Measurements from ENCODE around the gene MTHFD2L.
"Not testable (repeated sequence)": the region's sequence is repeated elsewhere in the genome, so short reads cannot be mapped to it uniquely, and the experiment has no call there.

MTHFD2L gene

GRCh38 chr4:74181219-74181618, 23.3 kb downstream of the MTHFD2L start:
- DNase-seq, result no peak
- intact Hi-C loops (cut with DNase I), result no loop called here

- intact Hi-C loops (cut with DNase I), result loop anchor here (2.0 kb wide), 1 partner anchor 122 kb away; no protein-coding TSS in a partner anchor
- DNase-seq, result no peak
These were observed 31.0 kb downstream of the MTHFD2L start for GRCh38 chr4:74188912-74189311.

GRCh38 chr4:74189331-74190043, 31.6 kb downstream of the MTHFD2L start:
- intact Hi-C loops (cut with DNase I), result loop anchor here (2.0 kb wide), 1 partner anchor 121 kb away; no protein-coding TSS in a partner anchor
- no peak for DNase-seq

- intact Hi-C loops (cut with DNase I), result no loop called here
These were observed 32.4 kb downstream of the MTHFD2L start for GRCh38 chr4:74190332-74190731.

GRCh38 chr4:74190919-74191397, 33.0 kb downstream of the MTHFD2L start:
- DNase-seq, result no peak
- intact Hi-C loops (cut with DNase I), result no loop called here

More at GRCh38 chr4:74190332-74190731, 32.4 kb downstream of the MTHFD2L start:
- DNase-seq, result no peak

- intact Hi-C loops (cut with DNase I), result no loop called here
- no peak for DNase-seq
These were observed 39.2 kb downstream of the MTHFD2L start for GRCh38 chr4:74197080-74197479.

- intact Hi-C loops (cut with DNase I), result no loop called here
- no peak for DNase-seq
These were observed 44.2 kb downstream of the MTHFD2L start for GRCh38 chr4:74202062-74202586.

- intact Hi-C loops (cut with DNase I), result no loop called here
- DNase-seq, result no peak
These were observed 45.5 kb downstream of the MTHFD2L start for GRCh38 chr4:74203467-74203866.

GRCh38 chr4:74205046-74205445, 47.1 kb downstream of the MTHFD2L start:
- DNase-seq, result no peak
- intact Hi-C loops (cut with DNase I), result no loop called here

- intact Hi-C loops (cut with DNase I), result no loop called here
- DNase-seq, result no peak
These were observed 47.6 kb downstream of the MTHFD2L start for GRCh38 chr4:74205559-74205958.

- no peak for DNase-seq
- intact Hi-C loops (cut with DNase I), result no loop called here
These were observed 48.3 kb downstream of the MTHFD2L start for GRCh38 chr4:74206088-74206825.

- DNase-seq, result peak in 2 of 10 donors; percentile 55 to 67
- intact Hi-C loops (cut with DNase I), result not testable (repeated sequence)
These were observed 56.7 kb downstream of the MTHFD2L start for GRCh38 chr4:74214457-74215159.

GRCh38 chr4:74215236-74215635, 57.3 kb downstream of the MTHFD2L start:
- DNase-seq; intact Hi-C loops (cut with DNase I): not testable (repeated sequence)

GRCh38 chr4:74217365-74217764, 59.4 kb downstream of the MTHFD2L start:
- no peak for DNase-seq
- intact Hi-C loops (cut with DNase I), result no loop called here

GRCh38 chr4:74218201-74218600, 60.3 kb downstream of the MTHFD2L start:
- intact Hi-C loops (cut with DNase I), result no loop called here
- no peak for DNase-seq

GRCh38 chr4:74219240-74219639, 61.3 kb downstream of the MTHFD2L start:
- no peak for DNase-seq
- intact Hi-C loops (cut with DNase I), result no loop called here

- no peak for DNase-seq
- intact Hi-C loops (cut with DNase I), result no loop called here
These were observed 65.2 kb downstream of the MTHFD2L start for GRCh38 chr4:74223098-74223497.

- no peak for DNase-seq
- intact Hi-C loops (cut with DNase I), result no loop called here
These were observed 65.9 kb downstream of the MTHFD2L start for GRCh38 chr4:74223801-74224200.

GRCh38 chr4:74228691-74229640, 71.0 kb downstream of the MTHFD2L start:
- intact Hi-C loops (cut with DNase I), result no loop called here
- DNase-seq, result peak in 7 of 10 donors; percentile 25 to 89 (median 60)

Data from posterior cingulate gyrus (tissue), 11 donors.